Measurements from ENCODE around the gene PAMR1. TPM values are rescaled to one million over a fixed set of nuclear protein-coding genes. Genes with fewer than 3 reads are reported as not detected.

PAMR1 gene
- total and polyA plus RNA-seq, 12 donors: 2.7 to 13.8 (median 5.2) TPM

DNA sequence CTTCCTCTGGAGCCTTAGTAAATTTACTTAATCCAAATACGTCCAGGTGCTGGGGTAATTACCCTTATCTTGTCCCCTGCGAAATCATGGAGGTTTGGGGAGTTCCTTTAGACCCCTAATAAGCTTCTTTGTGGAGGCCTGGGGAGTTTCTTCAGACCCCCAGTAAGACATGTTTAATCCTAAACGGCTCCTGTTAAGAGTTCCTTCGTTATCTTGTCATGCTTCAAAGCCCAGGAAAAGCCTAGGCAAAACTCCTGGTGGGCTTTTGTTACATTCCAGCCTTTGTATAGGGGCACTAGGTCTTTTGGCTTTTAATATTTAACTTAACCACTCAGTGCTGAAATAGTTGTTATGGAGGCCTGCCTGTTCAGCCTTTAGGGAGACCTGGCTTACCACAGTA is 18.1 kb upstream of the PAMR1 start:
- Histone ChIP-seq H3K4me3 (no peak overlapping the region), H3K27me3 (no peaks in the 10 kb centered on the region), H3K36me3 (no peaks in the 10 kb centered on the region), H3K9me3 (no peaks in the 10 kb centered on the region), H3K27ac (no peak overlapping the region), H3K4me1 (peaks cover 0 to 34% (median 3%) of the 10 kb centered on the region in 9 donors)
- DNase-seq (no peak), ATAC-seq (no peak)
- no peak for TF ChIP-seq CTCF (IDR thresholded peaks at IDR 0.05)
- 80 to 84% methylated on average over 4 of the region's 4 CpGs for WGBS, 2 donors
- intact Hi-C loops (cut with DNase I): no loop called here

GRCh38 chr11:35541621-35542375 is 16.4 kb upstream of the PAMR1 start:
- H3K27me3 ChIP-seq: no peaks in the 10 kb centered on the region
- WGBS, 2 donors: 28 to 41% methylated on average over 4 of the region's 4 CpGs
- H3K36me3 ChIP-seq: no peaks in the 10 kb centered on the region
- DNase-seq: peak in 1 of 2 donors; percentile 52
- no peak overlapping the region for H3K4me3 ChIP-seq
- no peak for TF ChIP-seq CTCF (IDR thresholded peaks at IDR 0.05)
- intact Hi-C loops (cut with DNase I): no loop called here
- peak overlapping the region in 8 of 10 donors; percentile 45 to 71 (median 58) for H3K27ac ChIP-seq
- H3K9me3 ChIP-seq: no peaks in the 10 kb centered on the region
- peak; percentile 71 to 84 (median 78) for ATAC-seq
- peaks cover 0 to 34% (median 3%) of the 10 kb centered on the region in 9 donors for H3K4me1 ChIP-seq

- no peak for TF ChIP-seq CTCF (IDR thresholded peaks at IDR 0.05)
- intact Hi-C loops (cut with DNase I): no loop called here
- no peak overlapping the region for H3K4me3 ChIP-seq
- peaks cover 0 to 34% (median 0%) of the 10 kb centered on the region in 9 donors for H3K4me1 ChIP-seq
- H3K9me3 ChIP-seq: no peaks in the 10 kb centered on the region
- no peaks in the 10 kb centered on the region for H3K36me3 ChIP-seq
- 91 to 92% methylated on average over 3 of the region's 3 CpGs for WGBS, 2 donors
- H3K27me3 ChIP-seq: no peaks in the 10 kb centered on the region
- DNase-seq: no peak
- H3K27ac ChIP-seq: peak overlapping the region in 8 of 10 donors; percentile 4 to 74 (median 54)
- no peak for ATAC-seq
Measured at GRCh38 chr11:35540526-35540925, 15.1 kb upstream of the PAMR1 start.

GRCh38 chr11:35539781-35540281 is 14.4 kb upstream of the PAMR1 start:
- intact Hi-C loops (cut with DNase I): no loop called here
- Histone ChIP-seq H3K27ac (peak overlapping the region in 9 of 10 donors; percentile 4 to 74 (median 50)), H3K9me3 (no peaks in the 10 kb centered on the region), H3K4me1 (peaks cover 0 to 34% (median 0%) of the 10 kb centered on the region in 9 donors), H3K27me3 (no peaks in the 10 kb centered on the region), H3K4me3 (no peak overlapping the region), H3K36me3 (no peaks in the 10 kb centered on the region)
- 43 to 57% methylated on average over 7 of the region's 7 CpGs for WGBS, 2 donors
- peak; percentile 46 to 48 for DNase-seq
- peak; percentile 20 to 84 (median 74) for ATAC-seq
- TF ChIP-seq CTCF (IDR thresholded peaks at IDR 0.05): no peak

Data from heart right ventricle (tissue), 16 donors.